ENCODE measurements around the gene LMLN. TPM values are rescaled to one million over a fixed set of nuclear protein-coding genes. Genes with fewer than 3 reads are reported as not detected.

LMLN gene
- total and polyA plus RNA-seq, 2 of the 8 experiments (the other 6 are each of a cell fraction or from before 2014, with no cell fraction given): 3.9 to 5.0 TPM

DNA sequence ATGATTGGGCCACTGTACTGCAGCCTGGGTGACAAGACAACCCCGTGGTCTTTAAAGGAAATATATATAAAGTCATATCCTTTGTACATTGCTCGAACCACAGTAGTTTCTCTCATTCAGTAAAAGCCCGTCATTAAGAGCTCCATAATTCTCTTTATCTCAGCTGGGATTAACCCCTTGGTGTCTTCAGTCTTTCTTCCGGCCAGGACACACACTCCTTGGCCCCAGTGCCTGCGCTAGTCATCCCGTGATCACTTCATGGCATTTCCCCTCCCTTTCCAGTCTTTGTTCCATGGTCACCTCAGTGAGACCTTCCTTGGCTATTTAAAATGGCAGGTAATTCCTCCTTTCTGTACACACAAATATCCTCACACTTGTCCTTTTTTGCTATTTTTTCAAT, 6.7 kb upstream of the LMLN start:
- Histone ChIP-seq H3K18ac (ENCODE audit: extremely low read depth, low read length) (no peak overlapping the region), H4K20me1 (replicated peaks in 1 of 2; ENCODE audit: control insufficient read depth in 1 of 2, insufficient read depth in 2 of 2, low read length in 2 of 2) (peaks cover 6 to 14% of the 10 kb centered on the region in 2 experiments), H3K36me3 (ENCODE audit: control insufficient read depth in 2 of 4, insufficient read depth in 4 of 4, low read length in 3 of 4) (peaks cover 29 to 58% (median 48%) of the 10 kb centered on the region in 4 experiments), H3K27me3 (replicated peaks in 1 of 4; ENCODE audit: control insufficient read depth in 3 of 4, extremely low read depth in 1 of 4, insufficient read depth in 3 of 4, low read length in 3 of 4) (no peaks in the 10 kb centered on the region), H4K91ac (replicated peaks; ENCODE audit: insufficient read length, low read length) (no peak overlapping the region), H4K8ac (ENCODE audit: extremely low read depth, insufficient read depth, low read length) (no peak overlapping the region), H3K23ac (ENCODE audit: insufficient read length) (no peak overlapping the region), H2BK20ac (ENCODE audit: low read length) (no peak overlapping the region), H3K9ac (replicated peaks in 1 of 4; ENCODE audit: extremely low read depth in 1 of 4, low read depth in 3 of 4, low read length in 3 of 4) (no peak overlapping the region; a peak in 1 of 7 replicates), H2BK12ac (ENCODE audit: low read depth, low read length) (no peak overlapping the region), H2AK5ac (ENCODE audit: low read depth, low read length) (no peak overlapping the region), H2BK15ac (ENCODE audit: low read length) (no peak overlapping the region), H3K4me1 (replicated peaks in 1 of 4; ENCODE audit: control insufficient read depth in 3 of 4, insufficient read depth in 4 of 4, low read length in 3 of 4) (peaks cover 0 to 8% (median 4%) of the 10 kb centered on the region in 4 experiments; a peak in 5 of 7 replicates), H3K27ac (ENCODE audit: low read depth, low read length) (no peak overlapping the region), H2AFZ (ENCODE audit: low read length) (no peak overlapping the region), H3K4ac (replicated peaks; ENCODE audit: insufficient read length, low read depth, low read length) (no peak overlapping the region), H2BK5ac (ENCODE audit: low read depth, low read length) (no peak overlapping the region), H3K4me2 (ENCODE audit: insufficient read depth in 1 of 2, low read depth in 2 of 2, low read length in 2 of 2) (peak overlapping the region in 1 of 2 experiments; percentile 2; a peak in 1 of 4 replicates), H3K79me2 (ENCODE audit: control insufficient read depth in 1 of 2, insufficient read depth in 2 of 2, low read length in 2 of 2) (peaks cover 7 to 38% of the 10 kb centered on the region in 2 experiments), H4K5ac (ENCODE audit: insufficient read length, low read depth, low read length) (no peak overlapping the region), H3K14ac (ENCODE audit: insufficient read length) (no peak overlapping the region), H3K56ac (replicated peaks; ENCODE audit: insufficient read length, low read depth, low read length) (no peak overlapping the region), H3K79me1 (ENCODE audit: low read depth, low read length) (no peaks in the 10 kb centered on the region), H2BK120ac (replicated peaks; ENCODE audit: low read depth, low read length) (no peak overlapping the region), H3K4me3 (ENCODE audit: extremely low read depth in 1 of 4, insufficient read depth in 2 of 4, low read depth in 3 of 4, low read length in 4 of 4) (no peak overlapping the region), H3K9me3 (ENCODE audit: insufficient read depth in 2 of 2, low read depth in 1 of 2, low read length in 1 of 2) (no peaks in the 10 kb centered on the region), H3K23me2 (ENCODE audit: low read depth, low read length) (no peaks in the 10 kb centered on the region; the same call in none of the 2 replicates)
- POLR2A ChIA-PET (ENCODE audit: partially characterized antibody): interaction anchor here (0.6 to 5.3 kb wide), 8 partner anchors 8 to 243 kb away, joined by 3 to 69 read pairs (median 6); partner anchors contain the start of gene LMLN
- no peak for FAIRE-seq
- 90% methylated on average over 6 of the region's 6 CpGs; no CpG with 5 or more reads in 1 of the 2 experiments for WGBS, 2 experiments (ENCODE audit: extremely low coverage in 1 of 2, insufficient coverage in 1 of 2, insufficient read length in 1 of 2, insufficient replicate concordance in 2 of 2, low coverage in 1 of 2, low lambda C conversion rate in 2 of 2, missing lambda C conversion rate in 1 of 2)
- no peak for DNase-seq (ENCODE audit: low read depth in 1 of 2, low spot score in 2 of 2)
- CTCF ChIA-PET (ENCODE audit: partially characterized antibody): interaction anchor here (1.7 kb wide), 1 partner anchor 10 kb away, joined by 4 read pairs; no protein-coding TSS in a partner anchor
- TF ChIP-seq POLR2A (IDR thresholded peaks at IDR 0.05; ENCODE audit: control extremely low read depth in 1 of 2, low read depth in 2 of 2, low read length in 2 of 2) (peak; percentile 18 to 67; a peak in 1 of 3 replicates), NRF1 (IDR thresholded peaks at IDR 0.05; ENCODE audit: low read depth, low read length) (no peak), POLR2AphosphoS5 (IDR thresholded peaks at IDR 0.05; ENCODE audit: low read depth, low read length) (peak; percentile 39; the same call in 1 of the 2 replicates)

Measured in H1 (cell line).